ENCODE data around the gene XCL1.
"Not testable (repeated sequence)": the region's sequence is repeated elsewhere in the genome, so short reads cannot be mapped to it uniquely, and the experiment has no call there.

XCL1 gene

DNA sequence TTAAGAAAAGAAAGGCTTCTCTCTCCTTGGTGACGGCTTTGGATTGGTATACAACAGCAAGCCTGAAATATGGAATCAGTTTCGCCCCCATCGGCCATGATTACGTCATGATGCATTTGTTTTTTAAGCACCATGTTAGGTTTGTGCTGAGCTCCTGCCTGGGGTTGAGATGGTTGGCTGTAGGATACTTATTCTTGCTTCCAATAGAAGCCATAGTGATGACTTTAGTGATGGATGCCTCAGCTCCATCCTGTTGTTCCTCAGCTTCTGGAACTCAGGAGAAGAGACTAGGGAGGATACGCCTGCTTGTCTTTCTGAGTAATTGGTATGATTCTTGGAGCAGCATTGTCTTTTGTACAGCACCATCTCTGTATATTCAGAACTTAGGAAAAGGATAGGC lies 14.7 kb downstream of the XCL1 start:
- no peaks in the 10 kb centered on the region for H3F3A ChIP-seq (ENCODE audit: insufficient read depth, low read length)
- H3K9ac ChIP-seq (ENCODE audit: low read length), result no peak overlapping the region
- no peaks in the 10 kb centered on the region for H3K36me3 ChIP-seq (replicated peaks; ENCODE audit: insufficient read depth, low read length)
- no peak for DNase-seq
- TF ChIP-seq EZH2phosphoT487 (IDR thresholded peaks at IDR 0.05; ENCODE audit: low read length) (no peak), EZH2 (optimal IDR thresholded peaks at IDR 0.05; ENCODE audit: low read depth, low read length) (no peak)
- TF ChIP-seq, protein P1, sequence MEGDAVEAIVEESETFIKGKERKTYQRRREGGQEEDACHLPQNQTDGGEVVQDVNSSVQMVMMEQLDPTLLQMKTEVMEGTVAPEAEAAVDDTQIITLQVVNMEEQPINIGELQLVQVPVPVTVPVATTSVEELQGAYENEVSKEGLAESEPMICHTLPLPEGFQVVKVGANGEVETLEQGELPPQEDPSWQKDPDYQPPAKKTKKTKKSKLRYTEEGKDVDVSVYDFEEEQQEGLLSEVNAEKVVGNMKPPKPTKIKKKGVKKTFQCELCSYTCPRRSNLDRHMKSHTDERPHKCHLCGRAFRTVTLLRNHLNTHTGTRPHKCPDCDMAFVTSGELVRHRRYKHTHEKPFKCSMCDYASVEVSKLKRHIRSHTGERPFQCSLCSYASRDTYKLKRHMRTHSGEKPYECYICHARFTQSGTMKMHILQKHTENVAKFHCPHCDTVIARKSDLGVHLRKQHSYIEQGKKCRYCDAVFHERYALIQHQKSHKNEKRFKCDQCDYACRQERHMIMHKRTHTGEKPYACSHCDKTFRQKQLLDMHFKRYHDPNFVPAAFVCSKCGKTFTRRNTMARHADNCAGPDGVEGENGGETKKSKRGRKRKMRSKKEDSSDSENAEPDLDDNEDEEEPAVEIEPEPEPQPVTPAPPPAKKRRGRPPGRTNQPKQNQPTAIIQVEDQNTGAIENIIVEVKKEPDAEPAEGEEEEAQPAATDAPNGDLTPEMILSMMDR (IDR thresholded peaks at IDR 0.05; ENCODE audit: low read length), result no peak
- H3K4me3 ChIP-seq (ENCODE audit: low read length), result no peak overlapping the region
- no peak overlapping the region for H3K4me2 ChIP-seq (ENCODE audit: low read depth, low read length)
- no peaks in the 10 kb centered on the region for H3K27me3 ChIP-seq (replicated peaks; ENCODE audit: insufficient read depth, low read length)
- H2AFZ ChIP-seq (ENCODE audit: low read length), result no peak overlapping the region
- no peaks in the 10 kb centered on the region for H4K20me1 ChIP-seq (ENCODE audit: insufficient read depth, low read length)
- no peaks in the 10 kb centered on the region for H3K79me2 ChIP-seq (ENCODE audit: low read length)
- H3K9me3 ChIP-seq (replicated peaks; ENCODE audit: insufficient read depth, low read length), result no peaks in the 10 kb centered on the region
- H3K9me2 ChIP-seq (replicated peaks; ENCODE audit: insufficient read depth, low read length), result no peaks in the 10 kb centered on the region
- H3K27ac ChIP-seq (ENCODE audit: low read length), result no peak overlapping the region
- no peaks in the 10 kb centered on the region for H3K4me1 ChIP-seq (ENCODE audit: low read length)

DNA sequence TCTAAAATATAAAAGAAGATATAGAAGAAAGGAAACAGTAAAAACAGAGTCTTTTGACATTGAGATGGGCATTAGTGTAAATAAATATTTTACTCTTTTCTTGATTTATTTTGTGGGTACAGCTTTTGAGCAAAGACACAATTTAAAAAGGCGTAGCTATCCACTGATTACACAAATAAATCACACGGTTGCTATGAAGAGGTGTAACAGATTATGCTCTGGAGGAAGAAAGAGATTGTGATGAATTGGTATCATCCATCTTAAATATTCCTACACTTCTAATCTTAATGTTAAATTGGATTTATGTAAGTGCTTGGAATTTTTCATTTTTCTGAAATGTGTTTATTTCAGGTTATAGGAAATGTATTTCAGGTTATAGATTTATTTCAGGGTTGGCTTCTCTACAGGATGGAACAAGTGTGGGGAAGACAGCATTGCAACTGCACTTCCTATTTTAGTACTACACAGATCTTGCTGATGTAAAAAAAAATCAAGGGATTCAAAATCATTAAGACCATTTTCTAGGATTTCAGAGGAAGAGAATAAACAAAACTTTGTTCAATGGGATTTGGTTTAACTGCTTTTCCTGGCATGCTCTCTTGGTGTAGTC lies 15.3 kb downstream of the XCL1 start:
- Histone ChIP-seq H3K9me3 (replicated peaks; ENCODE audit: insufficient read depth, low read length) (no peaks in the 10 kb centered on the region), H3K4me3 (ENCODE audit: low read length) (no peak overlapping the region), H3K79me2 (ENCODE audit: low read length) (no peaks in the 10 kb centered on the region), H3K36me3 (replicated peaks; ENCODE audit: insufficient read depth, low read length) (no peaks in the 10 kb centered on the region), H3K27ac (ENCODE audit: low read length) (no peak overlapping the region), H3K9me2 (replicated peaks; ENCODE audit: insufficient read depth, low read length) (no peaks in the 10 kb centered on the region), H3K9ac (ENCODE audit: low read length) (no peak overlapping the region), H3K4me2 (ENCODE audit: low read depth, low read length) (no peak overlapping the region), H3F3A (ENCODE audit: insufficient read depth, low read length) (no peaks in the 10 kb centered on the region), H2AFZ (ENCODE audit: low read length) (no peak overlapping the region), H3K4me1 (ENCODE audit: low read length) (no peaks in the 10 kb centered on the region), H3K27me3 (replicated peaks; ENCODE audit: insufficient read depth, low read length) (no peaks in the 10 kb centered on the region), H4K20me1 (ENCODE audit: insufficient read depth, low read length) (no peaks in the 10 kb centered on the region)
- no peak for DNase-seq
- TF ChIP-seq EZH2 (optimal IDR thresholded peaks at IDR 0.05; ENCODE audit: low read depth, low read length), result no peak
- TF ChIP-seq, protein P1 (IDR thresholded peaks at IDR 0.05; ENCODE audit: low read length), result no peak
- no peak for TF ChIP-seq EZH2phosphoT487 (IDR thresholded peaks at IDR 0.05; ENCODE audit: low read length)

DNA sequence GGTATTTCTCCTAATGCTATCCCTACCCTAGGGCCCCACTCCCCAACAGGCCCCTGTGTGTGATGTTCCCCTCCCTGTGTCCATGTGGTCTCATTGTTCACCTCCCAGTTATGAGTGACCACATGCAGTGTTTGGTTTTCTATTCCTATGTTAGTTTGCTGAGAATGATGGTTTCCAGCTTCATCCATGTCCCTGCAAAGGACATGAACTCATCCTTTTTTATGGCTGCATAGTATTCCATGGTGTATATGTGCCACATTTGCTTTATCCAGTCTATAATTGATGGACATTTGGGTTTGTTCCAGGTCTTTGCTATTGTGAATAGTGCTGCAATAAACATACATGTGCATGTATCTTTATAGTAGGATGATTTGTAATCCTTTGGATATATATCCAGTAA lies 19.0 kb downstream of the XCL1 start:
- not testable (repeated sequence) for H3K79me2 ChIP-seq (ENCODE audit: low read length); H3K4me2 ChIP-seq (ENCODE audit: low read depth, low read length); H2AFZ ChIP-seq (ENCODE audit: low read length); H3K9me3 ChIP-seq (replicated peaks; ENCODE audit: insufficient read depth, low read length); H3K9me2 ChIP-seq (replicated peaks; ENCODE audit: insufficient read depth, low read length); H3K27ac ChIP-seq (ENCODE audit: low read length); H3K27me3 ChIP-seq (replicated peaks; ENCODE audit: insufficient read depth, low read length); H4K20me1 ChIP-seq (ENCODE audit: insufficient read depth, low read length); H3K4me3 ChIP-seq (ENCODE audit: low read length); H3K36me3 ChIP-seq (replicated peaks; ENCODE audit: insufficient read depth, low read length); H3F3A ChIP-seq (ENCODE audit: insufficient read depth, low read length); H3K4me1 ChIP-seq (ENCODE audit: low read length); H3K9ac ChIP-seq (ENCODE audit: low read length); DNase-seq

DNA sequence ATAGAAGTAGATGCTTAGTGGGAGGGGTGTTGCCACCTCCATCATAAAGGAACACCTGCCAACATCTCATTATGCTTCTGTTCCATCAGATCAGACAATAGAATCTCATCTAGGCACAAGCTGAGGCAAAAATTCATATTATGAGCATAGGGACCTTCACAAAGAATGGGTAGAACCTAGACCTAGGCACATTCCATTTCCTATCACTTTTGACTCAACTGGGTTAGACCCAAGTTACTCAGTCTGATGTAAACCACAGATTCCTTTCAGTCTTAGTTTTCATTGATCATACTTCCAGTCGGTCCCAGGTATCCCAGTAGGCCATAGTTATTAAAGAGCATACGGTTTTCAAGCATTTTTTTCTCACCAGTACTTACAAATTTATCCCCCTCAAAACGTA lies 21.7 kb downstream of the XCL1 start:
- Histone ChIP-seq H3K27me3 (replicated peaks; ENCODE audit: insufficient read depth, low read length) (no peaks in the 10 kb centered on the region), H3K27ac (ENCODE audit: low read length) (no peak overlapping the region), H3K4me3 (ENCODE audit: low read length) (no peak overlapping the region), H3K9me2 (replicated peaks; ENCODE audit: insufficient read depth, low read length) (no peaks in the 10 kb centered on the region), H3K4me2 (ENCODE audit: low read depth, low read length) (no peak overlapping the region), H3K4me1 (ENCODE audit: low read length) (no peaks in the 10 kb centered on the region), H3K36me3 (replicated peaks; ENCODE audit: insufficient read depth, low read length) (no peaks in the 10 kb centered on the region), H3K79me2 (ENCODE audit: low read length) (no peaks in the 10 kb centered on the region), H3F3A (ENCODE audit: insufficient read depth, low read length) (no peaks in the 10 kb centered on the region), H4K20me1 (ENCODE audit: insufficient read depth, low read length) (no peaks in the 10 kb centered on the region), H2AFZ (ENCODE audit: low read length) (no peak overlapping the region), H3K9ac (ENCODE audit: low read length) (no peak overlapping the region), H3K9me3 (replicated peaks; ENCODE audit: insufficient read depth, low read length) (no peaks in the 10 kb centered on the region)
- DNase-seq, result no peak
- TF ChIP-seq EZH2 (optimal IDR thresholded peaks at IDR 0.05; ENCODE audit: low read depth, low read length) (no peak), EZH2phosphoT487 (IDR thresholded peaks at IDR 0.05; ENCODE audit: low read length) (no peak)
- TF ChIP-seq, protein P1 (IDR thresholded peaks at IDR 0.05; ENCODE audit: low read length), result no peak

Data from MM.1S (cell line).